ENCODE measurements around the gene EPX. TPM values are rescaled to one million over a fixed set of nuclear protein-coding genes. Genes with fewer than 3 reads are reported as not detected.

Gene EPX
- total RNA-seq, 4 donors from 2014 or later, result not detected

DNA sequence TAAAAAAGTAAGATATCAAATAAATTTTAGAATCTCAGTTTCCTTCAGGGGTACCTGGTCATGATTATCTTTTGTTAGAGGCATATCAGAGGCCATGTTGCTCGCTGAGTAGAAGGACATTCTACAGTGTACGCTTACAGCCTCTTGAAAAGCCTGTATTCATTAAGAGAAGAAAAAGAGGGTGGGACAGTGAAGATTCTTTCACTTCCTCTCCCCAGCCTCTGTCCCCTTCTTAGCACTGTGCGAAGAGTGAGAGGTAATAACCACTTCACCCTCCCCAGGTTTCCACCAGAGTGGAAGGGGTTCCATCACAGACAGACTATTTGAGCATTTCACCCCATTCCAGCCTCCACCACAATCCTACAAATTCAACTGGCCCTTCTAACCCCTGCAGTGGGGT, 41.0 kb downstream of the EPX start:
- DNase-seq (ENCODE audit: low spot score), result no peak

DNA sequence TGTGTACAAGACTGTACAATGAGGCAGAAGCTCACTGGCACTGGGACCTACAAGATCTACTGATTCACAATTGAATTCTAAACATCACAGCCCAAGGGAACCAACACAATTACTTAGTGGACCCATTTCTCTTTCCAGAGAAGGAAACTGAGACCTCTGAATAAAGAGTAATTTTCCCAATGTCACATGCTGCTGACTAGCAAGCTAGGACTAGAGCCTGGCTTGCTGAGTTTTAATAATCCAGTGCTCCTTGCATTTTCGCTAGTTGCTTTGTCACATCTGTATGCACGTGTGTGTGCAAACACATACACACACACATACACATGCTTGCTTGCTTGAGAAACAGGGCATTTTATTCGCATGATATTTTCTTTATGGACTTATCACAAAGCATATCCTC, 42.0 kb downstream of the EPX start:
- DNase-seq (ENCODE audit: low spot score), result no peak
- TF ChIP-seq, protein P1, sequence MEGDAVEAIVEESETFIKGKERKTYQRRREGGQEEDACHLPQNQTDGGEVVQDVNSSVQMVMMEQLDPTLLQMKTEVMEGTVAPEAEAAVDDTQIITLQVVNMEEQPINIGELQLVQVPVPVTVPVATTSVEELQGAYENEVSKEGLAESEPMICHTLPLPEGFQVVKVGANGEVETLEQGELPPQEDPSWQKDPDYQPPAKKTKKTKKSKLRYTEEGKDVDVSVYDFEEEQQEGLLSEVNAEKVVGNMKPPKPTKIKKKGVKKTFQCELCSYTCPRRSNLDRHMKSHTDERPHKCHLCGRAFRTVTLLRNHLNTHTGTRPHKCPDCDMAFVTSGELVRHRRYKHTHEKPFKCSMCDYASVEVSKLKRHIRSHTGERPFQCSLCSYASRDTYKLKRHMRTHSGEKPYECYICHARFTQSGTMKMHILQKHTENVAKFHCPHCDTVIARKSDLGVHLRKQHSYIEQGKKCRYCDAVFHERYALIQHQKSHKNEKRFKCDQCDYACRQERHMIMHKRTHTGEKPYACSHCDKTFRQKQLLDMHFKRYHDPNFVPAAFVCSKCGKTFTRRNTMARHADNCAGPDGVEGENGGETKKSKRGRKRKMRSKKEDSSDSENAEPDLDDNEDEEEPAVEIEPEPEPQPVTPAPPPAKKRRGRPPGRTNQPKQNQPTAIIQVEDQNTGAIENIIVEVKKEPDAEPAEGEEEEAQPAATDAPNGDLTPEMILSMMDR (IDR thresholded peaks at IDR 0.05), result no peak
- no peak for ATAC-seq (ENCODE audit: low FRiP score)

More for the DNA sequence above, 41.0 kb downstream of the EPX start:
- ATAC-seq (ENCODE audit: low FRiP score), result no peak
- TF ChIP-seq, protein P1 (IDR thresholded peaks at IDR 0.05), result no peak

DNA sequence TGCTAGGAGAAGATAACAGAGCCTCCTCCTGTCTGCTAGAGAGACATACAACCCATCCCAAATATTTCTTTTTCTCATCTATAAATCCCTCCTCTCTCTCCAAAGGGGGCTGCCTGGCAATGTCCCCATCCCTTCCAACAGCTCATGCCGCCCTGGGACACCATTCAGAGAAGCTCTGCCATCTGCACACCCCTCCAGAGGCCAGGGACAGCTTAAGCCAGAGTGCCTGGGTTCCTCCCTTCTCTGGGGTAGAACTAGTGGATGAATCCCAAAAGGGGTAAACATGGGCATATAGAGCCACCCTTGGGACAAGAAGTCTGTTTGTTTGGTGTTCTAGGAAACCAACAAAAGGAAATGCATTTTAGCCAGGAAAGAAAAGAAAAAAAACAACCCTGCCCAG, 43.3 kb downstream of the EPX start:
- ATAC-seq (ENCODE audit: low FRiP score) (no peak), DNase-seq (ENCODE audit: low spot score) (no peak)
- TF ChIP-seq, protein P1 (IDR thresholded peaks at IDR 0.05), result no peak

DNA sequence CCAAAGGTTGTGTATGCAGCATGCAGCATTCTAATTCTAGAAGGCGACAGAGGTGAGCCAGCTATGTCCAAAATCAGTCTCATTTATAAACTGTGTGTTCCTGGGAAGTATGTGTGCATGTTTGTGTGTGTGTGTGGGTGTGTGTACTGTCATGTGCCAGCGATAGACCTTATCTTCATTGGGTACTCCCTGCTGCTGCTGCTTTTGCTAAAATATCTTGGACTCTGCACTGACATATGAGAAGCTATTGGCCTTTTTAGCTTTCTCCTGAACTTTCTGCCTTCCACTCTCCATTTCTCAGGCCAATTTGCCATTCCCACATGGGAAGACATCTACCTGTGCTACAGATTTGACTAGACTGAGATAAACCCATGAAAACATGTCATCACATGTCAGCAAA, 43.9 kb downstream of the EPX start:
- no peak for ATAC-seq (ENCODE audit: low FRiP score)
- DNase-seq (ENCODE audit: low spot score), result no peak
- TF ChIP-seq, protein P1 (IDR thresholded peaks at IDR 0.05), result no peak

DNA sequence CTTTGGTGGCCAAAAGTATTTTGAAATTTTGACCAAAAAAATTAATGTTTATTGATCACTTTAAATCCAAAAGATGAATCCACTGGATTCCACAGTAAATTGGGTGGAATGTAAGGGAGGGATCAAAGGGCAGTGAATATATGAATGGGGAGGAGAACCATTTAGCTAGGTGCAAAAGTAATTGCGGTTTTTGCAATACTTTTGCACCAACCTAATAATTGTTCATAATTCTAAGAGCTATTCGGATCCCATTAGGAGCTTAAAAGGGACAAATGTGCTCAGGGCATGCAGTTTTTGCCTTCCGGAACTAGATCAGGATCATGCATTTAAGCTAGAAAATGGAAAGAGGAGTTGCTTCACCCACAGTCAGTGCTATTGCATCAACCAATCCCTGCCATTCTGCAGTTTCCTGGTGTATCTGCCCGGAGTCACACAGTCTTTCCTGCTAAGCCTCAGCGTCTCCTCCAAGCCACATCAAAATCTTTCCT, 45.7 kb downstream of the EPX start, which contains the start of gene LPO:
TSS of gene LPO (plus strand) at position 438 of the 488 bp plus-strand sequence. CDS start 4,396 bp downstream, outside the sequence.
- DNase-seq (ENCODE audit: low spot score) (no peak), ATAC-seq (ENCODE audit: low FRiP score) (no peak)
- TF ChIP-seq, protein P1 (IDR thresholded peaks at IDR 0.05), result no peak

DNA sequence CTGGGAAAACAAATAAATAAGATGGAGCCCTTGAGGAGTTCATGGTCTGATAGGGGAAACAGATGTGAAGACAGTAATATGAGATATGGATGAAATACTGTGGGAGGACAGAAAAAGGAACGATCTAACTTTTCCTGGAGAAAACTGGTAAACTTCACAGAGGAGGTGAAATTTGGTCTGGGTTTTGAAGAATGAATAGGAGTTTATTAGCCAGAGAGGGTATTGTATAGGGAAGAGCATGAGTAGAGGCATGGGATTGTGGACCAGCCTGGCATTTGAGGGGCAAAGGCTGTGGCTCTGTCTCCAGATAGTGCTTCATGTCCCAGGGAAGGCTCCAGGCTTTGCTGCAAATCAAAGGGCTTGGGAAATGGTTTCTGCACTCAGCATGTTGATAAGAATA, 47.5 kb downstream of the EPX start:
- no peak for ATAC-seq (ENCODE audit: low FRiP score)
- TF ChIP-seq, protein P1 (IDR thresholded peaks at IDR 0.05), result no peak

DNA sequence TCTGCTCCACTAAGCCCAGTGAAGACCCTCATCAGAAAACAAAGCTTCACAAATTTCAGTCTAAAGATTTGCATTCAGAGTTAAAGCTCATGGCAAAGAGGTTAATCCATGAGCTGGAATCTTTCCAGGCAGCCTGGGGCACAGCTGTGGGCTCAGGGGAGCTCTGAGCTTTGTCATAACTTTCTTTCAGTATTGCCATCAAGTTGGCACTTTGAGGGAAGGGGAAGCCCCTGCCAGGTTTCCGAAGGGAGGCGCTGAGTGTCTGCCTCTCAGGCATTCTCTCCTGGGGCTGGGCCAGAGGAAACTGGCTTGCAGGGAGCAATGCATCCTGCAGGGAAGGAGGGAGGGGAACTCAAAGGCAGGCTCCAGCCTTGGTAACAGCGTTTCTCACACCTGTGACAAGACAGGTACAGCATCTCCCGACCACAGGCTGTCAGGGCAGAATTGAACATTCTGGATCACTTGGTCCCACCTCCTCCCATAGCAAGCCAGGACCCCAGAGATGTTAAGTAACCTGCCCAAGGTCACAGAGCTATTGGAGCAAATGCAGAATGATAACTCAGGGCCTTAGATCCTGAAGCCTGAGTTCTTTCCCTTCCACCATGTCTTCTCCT, 49.8 kb downstream of the EPX start:
- ATAC-seq (ENCODE audit: low FRiP score) (no peak), DNase-seq (ENCODE audit: low spot score) (no peak)
- TF ChIP-seq, protein P1 (IDR thresholded peaks at IDR 0.05), result no peak

More for the DNA sequence above, 47.5 kb downstream of the EPX start:
- no peak for DNase-seq (ENCODE audit: low spot score)

Measured in omental fat pad (tissue), 4 donors.